IgD-negative memory B cell (primary cell): ENCODE results near the gene HCN2. TPM values are rescaled to one million over a fixed set of nuclear protein-coding genes. Genes with fewer than 3 reads are reported as not detected.
A peak's percentile ranks its signal among the peaks of the same experiment; 100 is the strongest.

Source experiments
- H3K27ac Mint-ChIP-seq, 3 donors: one replicate each; pipeline ENCODE4 v1.8.0; 2020 to 2022; ENCODE audit warnings: mild to moderate bottlenecking in 3 of 3, mixed read lengths in 3 of 3, moderate library complexity in 1 of 3
- H3K27me3 Mint-ChIP-seq: one replicate; pipeline ENCODE4 v1.8.0; 2021; ENCODE audit warnings: mixed read lengths
- H3K36me3 Mint-ChIP-seq: one replicate; pipeline ENCODE4 v1.8.0; 2020; ENCODE audit warnings: mild to moderate bottlenecking, mixed read lengths
- H3K4me1 Mint-ChIP-seq, 3 donors: one replicate each; pipeline ENCODE4 v1.8.0; 2020 to 2022; ENCODE audit warnings: mixed read lengths in 3 of 3, mild to moderate bottlenecking in 1 of 3
- H3K4me3 Mint-ChIP-seq, 4 donors: one replicate each; pipeline ENCODE4 v1.8.0; 2020 to 2022; ENCODE audit warnings: mild to moderate bottlenecking in 4 of 4, mixed read lengths in 4 of 4, moderate library complexity in 3 of 4
- H3K9me3 Mint-ChIP-seq, 3 donors: one replicate each; pipeline ENCODE4 v1.8.0; 2020 to 2021; ENCODE audit warnings: mixed read lengths in 3 of 3, mild to moderate bottlenecking in 1 of 3
- polyA plus RNA-seq: library from polyadenylated mRNA; unstranded; fragments of 300-500 nt; fragmentation: Illumina TruSeq; gene quantifications from one replicate; pipeline ENCODE4 v1.2.3, GENCODE V29; 2021

The HCN2 gene
- polyA plus RNA-seq, 1 donor from 2014 or later: not detected

- Mint-ChIP-seq H3K4me1 (peaks cover 14 to 23% (median 17%) of the 10 kb centered on the region in 3 donors), H3K9me3 (peaks cover 0 to 2% (median 0%) of the 10 kb centered on the region in 3 donors), H3K36me3 (no peaks in the 10 kb centered on the region), H3K27me3 (no peaks in the 10 kb centered on the region), H3K27ac (peak within 1 kb of the TSS; percentile 88 to 93 (median 90)), H3K4me3 (peak within 1 kb of the TSS; percentile 82 to 96 (median 90))
Measured at GRCh38 chr19:639253-640160, 49.8 kb downstream of the HCN2 start, which contains the start of gene FGF22. FGF22 (plus strand) TSS chr19:639879; CDS start chr19:639926, 47 bp downstream.

DNA sequence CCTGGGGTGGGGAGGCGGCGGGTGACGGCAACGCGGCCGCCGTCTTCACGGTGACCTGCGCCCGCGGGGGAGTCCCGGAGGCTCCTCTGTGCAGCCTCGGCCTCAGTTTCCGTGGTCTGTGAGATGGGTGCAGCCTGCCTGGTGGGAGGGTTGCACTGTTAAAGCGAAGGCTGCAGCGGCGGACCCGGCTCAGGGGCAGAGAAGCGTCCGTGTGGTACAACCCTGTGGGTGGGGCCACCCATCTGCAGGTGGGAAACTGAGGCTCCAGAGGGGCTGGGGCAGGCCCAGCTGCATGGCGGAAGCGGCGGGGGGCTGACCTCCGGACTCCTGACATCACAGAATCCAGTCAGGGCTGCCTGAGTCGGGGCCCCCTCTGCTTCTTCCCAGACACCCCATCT, 50.5 kb downstream of the HCN2 start:
- Mint-ChIP-seq H3K27me3 (no peaks in the 10 kb centered on the region), H3K36me3 (no peaks in the 10 kb centered on the region), H3K9me3 (peaks cover 0 to 2% (median 0%) of the 10 kb centered on the region in 3 donors), H3K4me3 (peak overlapping the region in 3 of 4 donors; percentile 9 to 81 (median 44)), H3K27ac (peak overlapping the region in 2 of 3 donors; percentile 37 to 57), H3K4me1 (peaks cover 14 to 26% (median 21%) of the 10 kb centered on the region in 3 donors)

- Mint-ChIP-seq H3K4me1 (peaks cover 14 to 26% (median 21%) of the 10 kb centered on the region in 3 donors), H3K4me3 (peak overlapping the region in 3 of 4 donors; percentile 44 to 65 (median 53)), H3K27me3 (no peaks in the 10 kb centered on the region), H3K36me3 (no peaks in the 10 kb centered on the region), H3K9me3 (peaks cover 0 to 2% (median 0%) of the 10 kb centered on the region in 3 donors), H3K27ac (peak overlapping the region in 2 of 3 donors; percentile 37 to 57)
Measured at GRCh38 chr19:640606-641189, 51.0 kb downstream of the HCN2 start.

- Mint-ChIP-seq H3K4me1 (peaks cover 12 to 27% (median 21%) of the 10 kb centered on the region in 3 donors), H3K9me3 (peaks cover 0 to 2% (median 0%) of the 10 kb centered on the region in 3 donors), H3K36me3 (peaks cover 3% of the 10 kb centered on the region), H3K27me3 (no peaks in the 10 kb centered on the region), H3K4me3 (peak overlapping the region in 3 of 4 donors; percentile 30 to 83 (median 53)), H3K27ac (peak overlapping the region in 2 of 3 donors; percentile 84 to 87)
Measured at GRCh38 chr19:641702-642101, 52.0 kb downstream of the HCN2 start.

GRCh38 chr19:642767-643727, 53.4 kb downstream of the HCN2 start:
- Mint-ChIP-seq H3K36me3 (peaks cover 4% of the 10 kb centered on the region), H3K27ac (no peak overlapping the region), H3K4me1 (peaks cover 3 to 17% (median 13%) of the 10 kb centered on the region in 3 donors), H3K4me3 (no peak overlapping the region), H3K27me3 (no peaks in the 10 kb centered on the region), H3K9me3 (no peaks in the 10 kb centered on the region)

DNA sequence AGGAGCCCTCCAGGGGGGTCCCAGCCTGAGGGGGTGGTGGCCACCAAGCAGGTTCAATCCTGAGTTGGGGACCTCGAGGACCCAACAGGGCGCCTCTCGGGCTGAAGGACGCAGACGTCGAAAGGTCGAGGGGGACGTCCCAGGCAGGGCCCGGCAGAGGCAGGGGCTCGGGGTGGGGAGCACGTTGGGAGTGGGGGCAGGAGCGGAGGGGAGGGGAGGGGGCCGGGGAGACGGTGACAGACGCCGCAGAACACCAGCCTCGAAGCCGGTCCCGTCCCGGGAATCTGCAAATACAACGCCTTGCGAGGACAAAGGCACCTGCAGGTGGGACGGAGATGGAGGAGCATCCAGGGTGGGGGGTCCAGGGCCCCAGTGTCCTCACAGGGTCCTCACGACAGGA, 54.1 kb downstream of the HCN2 start:
- Mint-ChIP-seq H3K4me3 (no peak overlapping the region), H3K27ac (no peak overlapping the region), H3K27me3 (no peaks in the 10 kb centered on the region), H3K4me1 (peaks cover 3 to 15% (median 13%) of the 10 kb centered on the region in 3 donors), H3K36me3 (peaks cover 4% of the 10 kb centered on the region), H3K9me3 (no peaks in the 10 kb centered on the region)

GRCh38 chr19:644363-644762, 54.7 kb downstream of the HCN2 start:
- peak overlapping the region in 1 of 4 donors; percentile 32 for H3K4me3 Mint-ChIP-seq
- H3K9me3 Mint-ChIP-seq: no peaks in the 10 kb centered on the region
- H3K4me1 Mint-ChIP-seq: peaks cover 2 to 11% (median 11%) of the 10 kb centered on the region in 3 donors
- peaks cover 4% of the 10 kb centered on the region for H3K36me3 Mint-ChIP-seq
- peak overlapping the region in 1 of 3 donors; percentile 81 for H3K27ac Mint-ChIP-seq
- no peaks in the 10 kb centered on the region for H3K27me3 Mint-ChIP-seq

- Mint-ChIP-seq H3K36me3 (peaks cover 4% of the 10 kb centered on the region), H3K27ac (peak overlapping the region in 2 of 3 donors; percentile 59 to 81), H3K4me3 (no peak overlapping the region), H3K4me1 (peaks cover 0 to 10% (median 9%) of the 10 kb centered on the region in 3 donors), H3K9me3 (no peaks in the 10 kb centered on the region), H3K27me3 (no peaks in the 10 kb centered on the region)
Measured at GRCh38 chr19:644789-645188, 55.1 kb downstream of the HCN2 start.

DNA sequence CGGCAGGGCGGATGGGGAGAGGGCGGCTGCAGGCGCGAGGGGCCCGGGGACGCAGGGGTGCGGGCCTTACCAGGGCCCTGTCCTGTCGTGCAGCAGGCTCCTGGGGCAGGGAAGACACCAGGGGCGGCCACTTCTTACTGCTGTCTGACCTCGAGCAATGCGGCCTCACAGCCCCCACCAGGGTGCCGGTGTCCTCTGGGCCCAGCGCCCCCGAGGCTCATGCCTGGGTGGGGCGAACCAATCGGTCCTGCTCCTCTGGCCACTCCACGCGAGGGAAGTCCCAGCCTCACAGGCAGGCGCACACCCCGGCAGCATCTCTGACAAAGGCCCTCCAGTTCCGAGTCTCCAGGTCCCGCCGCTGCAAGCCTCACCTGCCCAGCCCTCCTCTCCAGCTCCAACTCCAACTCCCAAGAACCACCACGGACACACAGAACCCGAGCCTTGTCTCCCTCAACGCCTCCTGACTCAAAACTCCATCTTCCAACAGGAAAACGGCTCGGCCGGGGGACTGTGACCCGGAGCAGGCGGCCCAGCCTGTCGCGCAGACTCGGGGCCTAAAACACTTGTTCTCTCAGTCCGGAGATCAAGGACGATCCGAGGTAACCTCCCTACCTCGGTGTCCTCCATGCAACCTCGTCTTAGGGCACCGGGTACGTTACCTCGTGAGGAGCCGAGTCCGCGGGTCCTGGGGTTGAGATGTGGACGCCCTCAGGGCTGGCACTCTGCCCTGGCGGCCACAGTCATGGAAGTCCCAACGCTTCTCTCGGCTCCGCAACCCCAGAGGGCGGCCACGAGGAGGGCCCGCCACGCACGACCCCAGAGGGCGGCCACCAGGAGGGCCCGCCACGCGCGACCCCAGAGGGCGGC, 56.5 kb downstream of the HCN2 start:
- peaks cover 0 to 10% (median 9%) of the 10 kb centered on the region in 3 donors for H3K4me1 Mint-ChIP-seq
- H3K27ac Mint-ChIP-seq: peak overlapping the region in 2 of 3 donors; percentile 80 to 85
- peaks cover 4% of the 10 kb centered on the region for H3K36me3 Mint-ChIP-seq
- no peaks in the 10 kb centered on the region for H3K9me3 Mint-ChIP-seq
- H3K4me3 Mint-ChIP-seq: peak overlapping the region in 3 of 4 donors; percentile 28 to 85 (median 58)
- no peaks in the 10 kb centered on the region for H3K27me3 Mint-ChIP-seq

- Mint-ChIP-seq H3K27me3 (no peaks in the 10 kb centered on the region), H3K27ac (peak overlapping the region; percentile 60 to 67 (median 63)), H3K36me3 (peaks cover 4% of the 10 kb centered on the region), H3K9me3 (no peaks in the 10 kb centered on the region), H3K4me3 (no peak overlapping the region), H3K4me1 (peaks cover 0 to 6% (median 6%) of the 10 kb centered on the region in 3 donors)
Measured at GRCh38 chr19:646779-647565, 57.3 kb downstream of the HCN2 start.

GRCh38 chr19:647566-648284, 58.0 kb downstream of the HCN2 start:
- H3K36me3 Mint-ChIP-seq: peaks cover 4% of the 10 kb centered on the region
- peaks cover 0 to 6% (median 6%) of the 10 kb centered on the region in 3 donors for H3K4me1 Mint-ChIP-seq
- H3K27me3 Mint-ChIP-seq: no peaks in the 10 kb centered on the region
- H3K4me3 Mint-ChIP-seq: no peak overlapping the region
- H3K27ac Mint-ChIP-seq: peak overlapping the region; percentile 60 to 84 (median 69)
- no peaks in the 10 kb centered on the region for H3K9me3 Mint-ChIP-seq

DNA sequence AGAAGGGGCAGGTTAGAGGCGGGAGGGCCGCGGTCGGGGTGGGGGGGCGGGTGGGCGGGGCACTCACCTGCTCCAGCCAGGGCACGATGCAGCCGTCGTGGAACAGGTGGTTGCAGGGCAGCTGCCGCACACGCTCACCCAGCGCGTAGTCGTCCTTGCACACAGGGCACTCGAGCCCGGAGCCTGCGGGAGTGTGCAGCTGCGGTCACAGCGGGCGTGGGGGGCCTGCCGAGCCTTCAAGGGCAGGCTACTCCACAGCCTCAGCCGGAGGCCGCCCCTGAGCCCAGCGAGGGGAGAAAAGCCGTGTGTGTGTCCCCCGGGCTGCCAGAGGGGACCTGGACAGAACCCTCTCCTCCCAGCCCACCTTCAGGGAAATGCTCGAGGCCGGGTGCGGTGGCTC, 58.6 kb downstream of the HCN2 start:
- H3K36me3 Mint-ChIP-seq: peaks cover 4% of the 10 kb centered on the region
- peaks cover 0 to 6% (median 6%) of the 10 kb centered on the region in 3 donors for H3K4me1 Mint-ChIP-seq
- no peak overlapping the region for H3K4me3 Mint-ChIP-seq
- no peaks in the 10 kb centered on the region for H3K9me3 Mint-ChIP-seq
- H3K27me3 Mint-ChIP-seq: no peaks in the 10 kb centered on the region
- peak overlapping the region in 2 of 3 donors; percentile 10 to 69 for H3K27ac Mint-ChIP-seq
